T-cell (primary cell): ENCODE data around the gene KLF4. TPM values are rescaled to one million over a fixed set of nuclear protein-coding genes. Genes with fewer than 3 reads are reported as not detected.
A peak's percentile ranks its signal among the peaks of the same experiment; 100 is the strongest.

Source experiments
- ATAC-seq, 4 experiments: fragments of 200-7000 bp in 3 of 4; fragments of 150-1000 bp in 1 of 4; cut with Tn5 transposase; replicated peaks in 1 of 4; 1 replicate in 3 of 4; 2 replicates in 1 of 4; pipeline ENCODE4 v1.10.0; 2021; ENCODE audit warnings: moderate library complexity in 3 of 4, mild to moderate bottlenecking in 2 of 4, moderate number of reproducible peaks in 1 of 4
- CTCF ChIA-PET, 2 donors: fragments of 300-600 bp; sonication (Branson Sonifier 250); formaldehyde crosslinking; loops; one replicate each; lab custom pipeline; 2022; ENCODE audit warnings: antibody characterized with exemption in 2 of 2; lab: Charles Lee
- POLR2A ChIA-PET, 2 donors: fragments of 300-600 bp; sonication (Branson Sonifier 250); formaldehyde crosslinking; loops; one replicate each; lab custom pipeline; 2022; ENCODE audit warnings: antibody characterized with exemption in 2 of 2; lab: Charles Lee
- DNase-seq, 35 experiments: peaks; one replicate each; pipeline versions ENCODE4 v3.0.0 to v3.0.0-alpha.2; 2013 to 2023
- H3K27ac ChIP-seq: one replicate; pipeline ENCODE4 v1.5.1; 2013; ENCODE audit warnings: low read length
- H3K27me3 ChIP-seq, 2 experiments: replicated peaks in 1 of 2; 1 replicate in 1 of 2; 2 replicates in 1 of 2; pipeline versions ENCODE4 v1.6.1 to v1.7.0; 2013; ENCODE audit warnings: low read length in 1 of 2, mixed read lengths in 1 of 2; ENCODE audit not compliant: control insufficient read depth in 2 of 2, insufficient read depth in 2 of 2; ENCODE audit errors: extremely low read depth in 1 of 2
- H3K36me3 ChIP-seq, 2 donors: 1 replicate in 1 of 2; 2 replicates in 1 of 2; pipeline versions ENCODE4 v1.6.1 to v1.7.0; 2013; ENCODE audit warnings: low read length in 1 of 2; ENCODE audit not compliant: control insufficient read depth in 2 of 2, insufficient read depth in 1 of 2; ENCODE audit errors: extremely low read depth in 1 of 2
- H3K4me1 ChIP-seq, 2 experiments: 1 replicate in 1 of 2; 2 replicates in 1 of 2; pipeline versions ENCODE4 v1.6.1 to v1.7.0; 2013; ENCODE audit warnings: low read length in 2 of 2, mixed read lengths in 1 of 2; ENCODE audit not compliant: insufficient read depth in 2 of 2, control insufficient read depth in 1 of 2; ENCODE audit errors: extremely low read depth in 1 of 2
- H3K4me3 ChIP-seq, 2 donors: 1 replicate in 1 of 2; 2 replicates in 1 of 2; pipeline versions ENCODE4 v1.5.1 to v1.7.0; 2013; ENCODE audit warnings: mild to moderate bottlenecking in 2 of 2, low read length in 1 of 2, moderate library complexity in 1 of 2; ENCODE audit not compliant: control insufficient read depth in 1 of 2; ENCODE audit errors: extremely low read depth in 1 of 2
- H3K9me3 ChIP-seq: 2 replicates; pipeline ENCODE4 v1.7.0; 2013
- H3K27ac Mint-ChIP-seq, 2 donors: one replicate each; pipeline ENCODE4 v1.8.0; 2020 to 2021; ENCODE audit warnings: mild to moderate bottlenecking in 2 of 2, mixed read lengths in 2 of 2
- H3K27me3 Mint-ChIP-seq, 2 donors: one replicate each; pipeline ENCODE4 v1.8.0; 2021 to 2022; ENCODE audit warnings: mixed read lengths in 2 of 2
- H3K36me3 Mint-ChIP-seq: one replicate; pipeline ENCODE4 v1.8.0; 2021; ENCODE audit warnings: mixed read lengths
- H3K4me1 Mint-ChIP-seq, 3 donors: one replicate each; pipeline ENCODE4 v1.8.0; 2020 to 2022; ENCODE audit warnings: mixed read lengths in 3 of 3, mild to moderate bottlenecking in 1 of 3
- H3K4me3 Mint-ChIP-seq, 3 donors: one replicate each; pipeline ENCODE4 v1.8.0; 2020 to 2022; ENCODE audit warnings: mild to moderate bottlenecking in 3 of 3, mixed read lengths in 3 of 3, moderate library complexity in 3 of 3
- H3K9me3 Mint-ChIP-seq, 3 donors: one replicate each; pipeline ENCODE4 v1.8.0; 2020 to 2022; ENCODE audit warnings: mixed read lengths in 3 of 3
- WGBS: methylation state at CpG from one replicate; pipeline ENCODE4 v1.1.5; 2013; ENCODE audit warnings: missing lambda C conversion rate; ENCODE audit not compliant: insufficient coverage; 5-methylcytosine and 5-hydroxymethylcytosine counted together
- total RNA-seq, 35 experiments: library from RNA in 6 of 35; stranded (reverse) in 6 of 35; fragments of 120-200 nt in 1 of 35; gene quantifications; one replicate each; pipeline versions ENCODE4 v1.2.1 to v1.2.4 and lab custom pipeline; 2013 to 2026

Gene KLF4
- total RNA-seq (10 to 100 TPM in 1 of 5 donors, 1 to 10 TPM in 4; 1.1 to 21.6 (median 1.5) TPM), total RNA-seq (lab: John Stamatoyannopoulos, UW) (0.05 to 86.6 (median 1.7) reads per million in 29 experiments)
- 4.3 TPM for total RNA-seq (2013)

DNA sequence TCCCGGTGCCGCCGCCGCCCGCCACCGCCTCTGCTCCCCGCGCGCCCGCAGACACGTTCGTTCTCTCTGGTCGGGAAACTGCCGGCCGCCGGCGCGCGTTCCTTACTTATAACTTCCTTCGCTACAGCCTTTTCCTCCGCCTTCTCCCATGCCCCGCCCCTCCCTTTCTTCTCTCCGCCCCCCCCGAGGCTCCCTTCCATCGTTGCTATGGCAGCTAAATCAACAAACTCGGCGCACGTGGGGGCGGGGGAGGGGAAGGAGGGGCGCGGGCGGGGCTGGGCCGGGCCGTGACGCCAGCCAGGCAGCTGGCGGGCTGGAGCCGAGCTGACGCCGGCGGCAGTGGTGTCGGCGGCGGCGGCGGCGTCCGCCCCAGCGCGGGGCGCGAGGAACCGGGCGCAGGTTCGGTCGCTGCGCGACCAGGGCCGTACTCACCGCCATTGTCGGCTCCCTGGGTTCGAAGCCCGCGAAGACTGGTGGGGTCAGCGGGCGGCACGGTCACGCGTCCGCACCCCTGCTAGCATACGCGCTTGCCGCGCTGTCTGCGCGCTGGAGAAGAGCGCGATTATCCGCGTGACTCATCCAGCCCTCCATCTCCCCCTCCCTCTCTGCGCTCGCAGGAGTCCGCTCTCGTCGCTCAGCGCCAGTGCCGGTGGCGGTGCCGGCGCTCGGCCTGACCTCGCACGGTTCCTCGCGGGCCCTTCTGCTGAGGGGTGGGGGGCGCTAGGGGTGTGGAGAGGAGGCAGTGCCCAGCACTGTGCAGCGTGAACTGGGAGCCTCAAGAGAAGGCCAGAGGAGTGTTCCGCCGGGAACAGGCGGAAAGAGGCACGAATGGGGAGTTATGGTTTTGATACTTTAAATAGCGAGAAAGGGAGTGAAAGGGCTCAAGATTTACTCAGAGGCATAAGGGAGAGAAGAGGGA is at the start of gene KLF4:
KLF4 (minus strand) TSS at position 83 of the 919 bp plus-strand sequence. CDS start 597 bp downstream, outside the sequence.
- Mint-ChIP-seq H3K4me3 (peak within 1 kb of the TSS; percentile 63 to 80 (median 67)), H3K27me3 (peaks cover 39 to 59% of the 10 kb centered on the region in 2 donors), H3K9me3 (no peaks in the 10 kb centered on the region), H3K36me3 (no peaks in the 10 kb centered on the region), H3K4me1 (peaks cover 20 to 25% (median 21%) of the 10 kb centered on the region in 3 donors), H3K27ac (no peak within 1 kb of the TSS)
- Histone ChIP-seq H3K9me3 (peaks cover 2% of the 10 kb centered on the region), H3K27ac (no peak within 1 kb of the TSS), H3K4me3 (peak within 1 kb of the TSS; percentile 41 to 71), H3K4me1 (peaks cover 7 to 28% of the 10 kb centered on the region in 2 experiments), H3K36me3 (no peaks in the 10 kb centered on the region), H3K27me3 (peaks cover 10 to 55% of the 10 kb centered on the region in 2 experiments)
- WGBS = under 1% methylated on average over 69 of the region's 101 CpGs
- ChIA-PET POLR2A (interaction anchor here in 1 of 2 donors (0.6 kb wide), 1 partner anchor 10 kb away, joined by 6 read pairs; no protein-coding TSS in a partner anchor), CTCF (no interaction called here)
- DNase-seq = peak in 31 of 35 experiments; percentile 7 to 57 (median 25)
- ATAC-seq = peak; percentile 60 to 81 (median 70)

DNA sequence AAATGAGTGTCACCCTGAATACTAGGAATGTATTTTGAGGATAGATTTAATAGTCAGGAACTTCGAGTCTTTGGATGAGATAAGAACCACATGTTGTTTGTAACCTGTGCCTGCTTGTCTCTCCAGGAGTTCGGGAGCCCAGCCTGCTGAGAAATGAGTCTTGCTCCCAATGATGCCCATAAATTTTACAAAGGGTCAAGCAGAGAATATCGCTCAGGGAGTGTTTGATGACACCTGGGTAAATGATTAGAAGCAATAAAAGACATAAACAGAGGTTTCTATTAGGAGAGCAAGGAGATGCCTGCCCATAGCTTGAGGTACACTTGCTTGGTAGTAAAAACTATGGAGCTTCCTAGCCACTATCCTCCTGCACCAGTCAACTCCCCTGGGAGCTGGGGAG is 46.9 kb upstream of the KLF4 start:
- H3K27ac Mint-ChIP-seq = no peak overlapping the region
- Histone ChIP-seq H3K9me3 (no peaks in the 10 kb centered on the region), H3K4me1 (no peaks in the 10 kb centered on the region), H3K36me3 (no peaks in the 10 kb centered on the region), H3K27ac (no peak overlapping the region), H3K4me3 (no peak overlapping the region), H3K27me3 (peaks cover 0 to 8% of the 10 kb centered on the region in 2 experiments)
- ChIA-PET CTCF (no interaction called here), POLR2A (no interaction called here)
- H3K4me1 Mint-ChIP-seq = no peaks in the 10 kb centered on the region
- H3K9me3 Mint-ChIP-seq = peaks cover 0 to 4% (median 0%) of the 10 kb centered on the region in 3 donors
- ATAC-seq (no peak), DNase-seq (no peak)
- 58% methylated on average over 3 of the region's 3 CpGs for WGBS
- H3K27me3 Mint-ChIP-seq = no peaks in the 10 kb centered on the region
- H3K4me3 Mint-ChIP-seq = no peak overlapping the region
- H3K36me3 Mint-ChIP-seq = no peaks in the 10 kb centered on the region

DNA sequence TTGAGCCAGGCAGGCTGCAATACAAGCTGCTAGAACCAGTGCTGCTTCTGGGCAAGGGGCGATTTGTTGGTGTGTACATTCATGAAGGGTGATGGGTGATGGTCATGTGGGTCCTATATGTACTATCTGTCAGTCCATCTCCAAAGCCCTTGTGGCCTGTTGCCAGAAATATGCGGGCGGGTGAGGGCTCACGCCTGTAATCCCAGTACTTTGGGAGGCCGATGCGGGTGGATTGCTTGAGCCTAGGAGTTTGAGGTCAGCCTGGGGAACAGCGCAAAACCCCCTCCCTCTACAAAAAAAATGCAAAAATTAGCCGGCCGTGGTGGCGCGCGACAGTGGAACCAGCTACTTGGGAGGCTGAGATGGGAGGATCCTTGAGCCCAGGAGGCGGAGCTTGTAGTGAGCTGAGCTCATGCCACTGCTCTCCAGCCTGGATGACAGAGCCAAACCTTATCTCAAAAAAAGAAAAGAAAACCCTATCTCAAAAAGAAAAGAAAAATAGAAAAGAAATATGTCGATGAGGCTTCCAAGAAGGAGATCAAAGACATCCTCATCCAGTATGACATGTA is 45.0 kb upstream of the KLF4 start:
- H3K36me3 Mint-ChIP-seq = no peaks in the 10 kb centered on the region
- POLR2A ChIA-PET = no interaction called here
- H3K27me3 ChIP-seq = peaks cover 0 to 8% of the 10 kb centered on the region in 2 experiments
- no peak overlapping the region for H3K4me3 ChIP-seq
- ATAC-seq = no peak
- no peak overlapping the region for H3K4me3 Mint-ChIP-seq
- no peaks in the 10 kb centered on the region for H3K4me1 Mint-ChIP-seq
- WGBS = 86% methylated on average over 6 of the region's 14 CpGs
- H3K9me3 ChIP-seq = no peaks in the 10 kb centered on the region
- no peak overlapping the region for H3K27ac Mint-ChIP-seq
- H3K27ac ChIP-seq = no peak overlapping the region
- peaks cover 0 to 4% (median 0%) of the 10 kb centered on the region in 3 donors for H3K9me3 Mint-ChIP-seq
- no peak for DNase-seq
- CTCF ChIA-PET = no interaction called here
- no peaks in the 10 kb centered on the region for H3K27me3 Mint-ChIP-seq
- no peaks in the 10 kb centered on the region for H3K4me1 ChIP-seq
- no peaks in the 10 kb centered on the region for H3K36me3 ChIP-seq

DNA sequence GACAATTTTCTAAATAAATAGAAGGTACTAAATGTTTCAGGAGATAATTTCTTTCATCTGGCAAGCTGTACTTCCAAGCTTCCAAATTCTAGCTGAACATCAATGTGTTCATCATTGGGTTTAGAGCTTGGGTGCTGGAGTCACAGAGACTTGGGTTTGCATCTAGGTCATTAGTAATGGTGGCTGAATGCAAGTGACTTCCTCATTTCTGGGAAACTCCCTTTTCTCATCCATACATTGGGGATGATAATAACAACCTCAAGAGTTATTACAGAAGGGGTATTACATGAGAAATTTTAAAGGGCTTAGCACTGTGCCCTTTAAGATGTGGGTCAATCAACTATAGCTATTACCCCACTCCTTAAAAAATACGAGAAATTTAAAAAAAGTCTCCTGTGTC is 41.1 kb upstream of the KLF4 start:
- H3K36me3 Mint-ChIP-seq = no peaks in the 10 kb centered on the region
- H3K27ac ChIP-seq = no peak overlapping the region
- no peaks in the 10 kb centered on the region for H3K27me3 Mint-ChIP-seq
- ChIA-PET POLR2A (no interaction called here), CTCF (interaction anchor here in 1 of 2 donors (0.7 kb wide), 1 partner anchor 16 kb away, joined by 10 read pairs; no protein-coding TSS in a partner anchor)
- DNase-seq (no peak), ATAC-seq (no peak)
- H3K27ac Mint-ChIP-seq = no peak overlapping the region
- H3K4me1 ChIP-seq = no peaks in the 10 kb centered on the region
- no peaks in the 10 kb centered on the region for H3K9me3 Mint-ChIP-seq
- WGBS = no CpG with 5 or more reads among the region's 1 CpG
- H3K4me1 Mint-ChIP-seq = no peaks in the 10 kb centered on the region
- H3K4me3 ChIP-seq = no peak overlapping the region
- H3K4me3 Mint-ChIP-seq = no peak overlapping the region
- no peaks in the 10 kb centered on the region for H3K9me3 ChIP-seq
- peaks cover 0 to 8% of the 10 kb centered on the region in 2 experiments for H3K27me3 ChIP-seq
- no peaks in the 10 kb centered on the region for H3K36me3 ChIP-seq

DNA sequence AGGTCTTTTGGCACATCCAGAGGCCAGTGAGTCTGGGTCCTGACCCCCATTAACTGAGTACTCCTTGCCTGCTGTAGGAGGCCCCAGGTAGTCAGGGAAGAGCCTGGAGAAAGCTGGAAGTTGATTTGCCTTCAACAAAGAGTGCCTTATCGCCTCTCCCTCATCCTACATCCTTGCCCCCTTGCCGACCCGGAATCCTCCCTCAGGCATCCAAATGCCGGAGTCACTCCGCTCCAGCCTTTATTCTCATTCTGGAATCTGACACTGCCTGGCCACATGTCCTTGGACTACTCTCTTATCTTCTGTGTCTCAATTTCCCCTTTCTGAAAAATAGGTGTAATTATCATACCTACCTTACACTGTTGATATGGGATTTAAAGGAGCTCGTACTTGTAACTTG is 39.1 kb upstream of the KLF4 start:
- no peaks in the 10 kb centered on the region for H3K4me1 Mint-ChIP-seq
- no peaks in the 10 kb centered on the region for H3K9me3 Mint-ChIP-seq
- DNase-seq (no peak), ATAC-seq (no peak)
- no peaks in the 10 kb centered on the region for H3K9me3 ChIP-seq
- no peaks in the 10 kb centered on the region for H3K4me1 ChIP-seq
- ChIA-PET CTCF (no interaction called here), POLR2A (no interaction called here)
- no peak overlapping the region for H3K27ac Mint-ChIP-seq
- H3K4me3 ChIP-seq = no peak overlapping the region
- no peaks in the 10 kb centered on the region for H3K27me3 Mint-ChIP-seq
- H3K36me3 ChIP-seq = no peaks in the 10 kb centered on the region
- no peak overlapping the region for H3K4me3 Mint-ChIP-seq
- H3K27ac ChIP-seq = no peak overlapping the region
- 95% methylated on average over 5 of the region's 6 CpGs for WGBS
- no peaks in the 10 kb centered on the region for H3K36me3 Mint-ChIP-seq
- H3K27me3 ChIP-seq = no peaks in the 10 kb centered on the region

DNA sequence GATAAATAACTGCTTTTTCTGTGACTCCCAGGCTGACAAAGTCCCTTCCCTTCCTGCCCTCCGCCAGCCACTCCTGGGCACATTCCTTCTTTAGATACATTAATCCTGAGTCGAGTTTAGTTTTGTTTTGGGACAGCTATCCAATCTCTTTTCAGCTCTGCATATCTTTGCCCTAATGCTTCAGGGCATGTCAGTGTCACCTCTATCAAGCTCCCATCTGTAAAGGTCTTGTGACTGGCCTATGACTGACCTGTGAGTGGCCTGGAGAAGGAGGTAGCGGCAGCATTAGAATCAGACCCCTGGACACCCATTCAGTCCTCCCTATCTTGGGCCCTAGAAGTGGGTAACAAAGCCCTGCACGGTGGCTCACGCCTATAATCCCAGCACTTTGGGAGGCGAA is 34.0 kb upstream of the KLF4 start:
- ATAC-seq (no peak), DNase-seq (no peak)
- no peak overlapping the region for H3K4me3 Mint-ChIP-seq
- H3K27ac ChIP-seq = no peak overlapping the region
- no peaks in the 10 kb centered on the region for H3K36me3 Mint-ChIP-seq
- no peaks in the 10 kb centered on the region for H3K4me1 ChIP-seq
- H3K27me3 Mint-ChIP-seq = peaks cover 1 to 3% of the 10 kb centered on the region in 2 donors
- H3K9me3 ChIP-seq = no peaks in the 10 kb centered on the region
- no peaks in the 10 kb centered on the region for H3K27me3 ChIP-seq
- ChIA-PET POLR2A (no interaction called here), CTCF (no interaction called here)
- H3K27ac Mint-ChIP-seq = no peak overlapping the region
- WGBS = 88% methylated on average over 5 of the region's 6 CpGs
- H3K9me3 Mint-ChIP-seq = peaks cover 0 to 7% (median 7%) of the 10 kb centered on the region in 3 donors
- H3K36me3 ChIP-seq = no peaks in the 10 kb centered on the region
- no peaks in the 10 kb centered on the region for H3K4me1 Mint-ChIP-seq
- no peak overlapping the region for H3K4me3 ChIP-seq
